Measurements from ENCODE around the gene NTM.

The NTM gene

GRCh38 chr11:132112846-132113245 is 742.4 kb downstream of the NTM start:
- no peaks in the 10 kb centered on the region for H3K27me3 ChIP-seq (ENCODE audit: control insufficient read depth in 1 of 2, insufficient read depth in 2 of 2, low read length in 2 of 2)
- no peaks in the 10 kb centered on the region for H3K9me3 ChIP-seq (ENCODE audit: control insufficient read depth in 2 of 2, low read length in 2 of 2)
- no peak overlapping the region for H3K4me3 ChIP-seq (ENCODE audit: low read length in 2 of 2)
- no peaks in the 10 kb centered on the region for H3K36me3 ChIP-seq (ENCODE audit: control insufficient read depth in 2 of 2, insufficient read depth in 2 of 2, low read length in 2 of 2)
- no peaks in the 10 kb centered on the region for H3K4me1 ChIP-seq (ENCODE audit: control insufficient read depth, insufficient read depth, low read length)
- no peak overlapping the region for H3K27ac ChIP-seq (ENCODE audit: low read length)
- H3K9ac ChIP-seq (ENCODE audit: low read length in 2 of 2): no peak overlapping the region

DNA sequence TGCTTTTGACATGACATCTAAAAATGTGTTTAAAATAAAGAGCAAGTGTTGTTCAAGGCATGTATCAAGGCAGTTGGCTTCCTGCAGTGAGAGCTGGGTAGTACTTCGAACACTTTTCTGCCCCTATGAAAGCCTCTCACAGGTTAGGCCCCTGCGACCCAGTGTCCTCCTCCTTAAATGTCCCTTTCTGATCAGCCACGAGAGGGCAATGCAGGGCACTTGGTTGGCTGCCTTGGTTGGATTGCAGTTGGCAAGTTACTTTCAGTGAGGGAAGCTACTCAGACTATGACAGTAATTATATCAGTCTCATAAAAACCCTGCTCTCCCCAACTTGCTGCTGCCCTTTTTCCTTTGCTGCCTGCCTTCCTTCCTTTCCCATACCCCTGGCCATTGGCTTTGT is 743.8 kb downstream of the NTM start:
- Histone ChIP-seq H3K4me3 (ENCODE audit: low read length in 2 of 2) (no peak overlapping the region), H3K27ac (ENCODE audit: low read length) (no peak overlapping the region), H3K4me1 (ENCODE audit: control insufficient read depth, insufficient read depth, low read length) (no peaks in the 10 kb centered on the region), H3K9me3 (ENCODE audit: control insufficient read depth in 2 of 2, low read length in 2 of 2) (no peaks in the 10 kb centered on the region), H3K27me3 (ENCODE audit: control insufficient read depth in 1 of 2, insufficient read depth in 2 of 2, low read length in 2 of 2) (no peaks in the 10 kb centered on the region), H3K36me3 (ENCODE audit: control insufficient read depth in 2 of 2, insufficient read depth in 2 of 2, low read length in 2 of 2) (no peaks in the 10 kb centered on the region), H3K9ac (ENCODE audit: low read length in 2 of 2) (no peak overlapping the region)

DNA sequence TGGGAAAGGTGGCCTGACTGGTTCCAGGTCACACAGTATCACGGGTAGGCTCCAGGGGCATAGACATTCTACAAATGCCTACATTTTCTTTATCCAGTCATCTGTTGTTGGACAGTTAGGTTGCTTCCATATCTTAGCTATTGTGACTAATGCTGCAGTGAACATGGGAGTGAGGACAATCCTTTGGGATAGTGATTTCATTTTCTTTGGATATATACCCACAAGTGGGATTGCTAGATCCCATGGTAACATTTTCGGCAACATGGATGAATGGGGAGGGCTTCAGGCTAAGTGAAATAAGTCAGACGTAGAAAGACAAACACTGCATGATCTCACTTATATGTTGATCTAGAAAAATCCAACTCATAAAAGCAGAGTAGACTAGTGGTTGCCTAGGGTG is 744.3 kb downstream of the NTM start:
- Histone ChIP-seq H3K9me3 (ENCODE audit: control insufficient read depth in 2 of 2, low read length in 2 of 2) (no peaks in the 10 kb centered on the region), H3K27me3 (ENCODE audit: control insufficient read depth in 1 of 2, insufficient read depth in 2 of 2, low read length in 2 of 2) (no peaks in the 10 kb centered on the region), H3K36me3 (ENCODE audit: control insufficient read depth in 2 of 2, insufficient read depth in 2 of 2, low read length in 2 of 2) (no peaks in the 10 kb centered on the region), H3K27ac (ENCODE audit: low read length) (no peak overlapping the region), H3K4me3 (ENCODE audit: low read length in 2 of 2) (no peak overlapping the region), H3K9ac (ENCODE audit: low read length in 2 of 2) (no peak overlapping the region), H3K4me1 (ENCODE audit: control insufficient read depth, insufficient read depth, low read length) (no peaks in the 10 kb centered on the region)

DNA sequence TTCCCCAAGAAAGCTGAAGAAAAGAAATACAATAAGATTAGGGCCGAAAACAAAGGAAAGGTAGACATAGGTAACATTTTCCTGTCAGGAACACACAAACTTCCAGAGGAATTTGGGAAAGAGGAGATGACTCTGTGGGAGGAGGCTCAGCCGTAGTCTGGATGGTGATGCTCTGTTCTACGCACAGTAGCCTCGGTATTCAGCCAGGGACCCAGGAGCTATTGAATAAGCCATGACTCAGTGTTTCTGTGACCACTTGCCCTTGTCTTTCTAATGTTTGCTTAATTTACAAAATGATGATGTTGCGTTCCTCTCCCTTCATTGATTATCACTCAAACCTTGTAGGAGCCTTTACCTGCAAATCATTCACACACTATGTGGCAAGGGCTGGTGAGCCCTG is 745.0 kb downstream of the NTM start:
- Histone ChIP-seq H3K4me1 (ENCODE audit: control insufficient read depth, insufficient read depth, low read length) (no peaks in the 10 kb centered on the region), H3K27ac (ENCODE audit: low read length) (no peak overlapping the region), H3K36me3 (ENCODE audit: control insufficient read depth in 2 of 2, insufficient read depth in 2 of 2, low read length in 2 of 2) (no peaks in the 10 kb centered on the region), H3K27me3 (ENCODE audit: control insufficient read depth in 1 of 2, insufficient read depth in 2 of 2, low read length in 2 of 2) (no peaks in the 10 kb centered on the region), H3K4me3 (ENCODE audit: low read length in 2 of 2) (no peak overlapping the region), H3K9me3 (ENCODE audit: control insufficient read depth in 2 of 2, low read length in 2 of 2) (no peaks in the 10 kb centered on the region), H3K9ac (ENCODE audit: low read length in 2 of 2) (no peak overlapping the region)

- H3K27ac ChIP-seq (ENCODE audit: low read length): no peak overlapping the region
- no peaks in the 10 kb centered on the region for H3K36me3 ChIP-seq (ENCODE audit: control insufficient read depth in 2 of 2, insufficient read depth in 2 of 2, low read length in 2 of 2)
- H3K9me3 ChIP-seq (ENCODE audit: control insufficient read depth in 2 of 2, low read length in 2 of 2): no peaks in the 10 kb centered on the region
Observed at GRCh38 chr11:132116516-132116915, 746.1 kb downstream of the NTM start.

GRCh38 chr11:132118661-132119060 is 748.2 kb downstream of the NTM start:
- no peak overlapping the region for H3K4me3 ChIP-seq (ENCODE audit: low read length in 2 of 2)
- no peaks in the 10 kb centered on the region for H3K9me3 ChIP-seq (ENCODE audit: control insufficient read depth in 2 of 2, low read length in 2 of 2)
- no peaks in the 10 kb centered on the region for H3K36me3 ChIP-seq (ENCODE audit: control insufficient read depth in 2 of 2, insufficient read depth in 2 of 2, low read length in 2 of 2)
- no peaks in the 10 kb centered on the region for H3K27me3 ChIP-seq (ENCODE audit: control insufficient read depth in 1 of 2, insufficient read depth in 2 of 2, low read length in 2 of 2)
- no peak overlapping the region for H3K9ac ChIP-seq (ENCODE audit: low read length in 2 of 2)
- H3K27ac ChIP-seq (ENCODE audit: low read length): no peak overlapping the region
- peaks cover 2% of the 10 kb centered on the region for H3K4me1 ChIP-seq (ENCODE audit: control insufficient read depth, insufficient read depth, low read length)

More at GRCh38 chr11:132116516-132116915, 746.1 kb downstream of the NTM start:
- Histone ChIP-seq H3K27me3 (ENCODE audit: control insufficient read depth in 1 of 2, insufficient read depth in 2 of 2, low read length in 2 of 2) (no peaks in the 10 kb centered on the region), H3K9ac (ENCODE audit: low read length in 2 of 2) (no peak overlapping the region), H3K4me1 (ENCODE audit: control insufficient read depth, insufficient read depth, low read length) (no peaks in the 10 kb centered on the region), H3K4me3 (ENCODE audit: low read length in 2 of 2) (no peak overlapping the region)

GRCh38 chr11:132119573-132119972 is 749.2 kb downstream of the NTM start:
- peaks cover 0 to 2% of the 10 kb centered on the region in 2 donors for H3K27me3 ChIP-seq (ENCODE audit: control insufficient read depth in 1 of 2, insufficient read depth in 2 of 2, low read length in 2 of 2)
- no peaks in the 10 kb centered on the region for H3K9me3 ChIP-seq (ENCODE audit: control insufficient read depth in 2 of 2, low read length in 2 of 2)
- H3K36me3 ChIP-seq (ENCODE audit: control insufficient read depth in 2 of 2, insufficient read depth in 2 of 2, low read length in 2 of 2): no peaks in the 10 kb centered on the region
- peaks cover 2% of the 10 kb centered on the region for H3K4me1 ChIP-seq (ENCODE audit: control insufficient read depth, insufficient read depth, low read length)
- no peak overlapping the region for H3K4me3 ChIP-seq (ENCODE audit: low read length in 2 of 2)
- no peak overlapping the region for H3K27ac ChIP-seq (ENCODE audit: low read length)
- H3K9ac ChIP-seq (ENCODE audit: low read length in 2 of 2): no peak overlapping the region

GRCh38 chr11:132122735-132123134 is 752.3 kb downstream of the NTM start:
- no peak overlapping the region for H3K27ac ChIP-seq (ENCODE audit: low read length)
- H3K4me1 ChIP-seq (ENCODE audit: control insufficient read depth, insufficient read depth, low read length): peaks cover 12% of the 10 kb centered on the region
- H3K9ac ChIP-seq (ENCODE audit: low read length in 2 of 2): no peak overlapping the region
- no peak overlapping the region for H3K4me3 ChIP-seq (ENCODE audit: low read length in 2 of 2)
- no peaks in the 10 kb centered on the region for H3K36me3 ChIP-seq (ENCODE audit: control insufficient read depth in 2 of 2, insufficient read depth in 2 of 2, low read length in 2 of 2)
- peaks cover 0 to 6% of the 10 kb centered on the region in 2 donors for H3K27me3 ChIP-seq (ENCODE audit: control insufficient read depth in 1 of 2, insufficient read depth in 2 of 2, low read length in 2 of 2)
- no peaks in the 10 kb centered on the region for H3K9me3 ChIP-seq (ENCODE audit: control insufficient read depth in 2 of 2, low read length in 2 of 2)

GRCh38 chr11:132123449-132123848 is 753.0 kb downstream of the NTM start:
- Histone ChIP-seq H3K27ac (ENCODE audit: low read length) (no peak overlapping the region), H3K9me3 (ENCODE audit: control insufficient read depth in 2 of 2, low read length in 2 of 2) (no peaks in the 10 kb centered on the region), H3K4me3 (ENCODE audit: low read length in 2 of 2) (no peak overlapping the region), H3K4me1 (ENCODE audit: control insufficient read depth, insufficient read depth, low read length) (peaks cover 15% of the 10 kb centered on the region), H3K27me3 (ENCODE audit: control insufficient read depth in 1 of 2, insufficient read depth in 2 of 2, low read length in 2 of 2) (peaks cover 0 to 6% of the 10 kb centered on the region in 2 donors), H3K36me3 (ENCODE audit: control insufficient read depth in 2 of 2, insufficient read depth in 2 of 2, low read length in 2 of 2) (no peaks in the 10 kb centered on the region), H3K9ac (ENCODE audit: low read length in 2 of 2) (no peak overlapping the region)

- Histone ChIP-seq H3K27ac (ENCODE audit: low read length) (no peak overlapping the region), H3K9ac (ENCODE audit: low read length in 2 of 2) (no peak overlapping the region), H3K4me3 (ENCODE audit: low read length in 2 of 2) (no peak overlapping the region), H3K36me3 (ENCODE audit: control insufficient read depth in 2 of 2, insufficient read depth in 2 of 2, low read length in 2 of 2) (no peaks in the 10 kb centered on the region), H3K4me1 (ENCODE audit: control insufficient read depth, insufficient read depth, low read length) (peaks cover 15% of the 10 kb centered on the region), H3K9me3 (ENCODE audit: control insufficient read depth in 2 of 2, low read length in 2 of 2) (no peaks in the 10 kb centered on the region), H3K27me3 (ENCODE audit: control insufficient read depth in 1 of 2, insufficient read depth in 2 of 2, low read length in 2 of 2) (peaks cover 0 to 6% of the 10 kb centered on the region in 2 donors)
Observed at GRCh38 chr11:132123854-132124835, 753.7 kb downstream of the NTM start.
